GM19372 (cell line): ENCODE results near the gene INSC.
"Not testable (repeated sequence)": the region's sequence is repeated elsewhere in the genome, so short reads cannot be mapped to it uniquely, and the experiment has no call there.

Experiments
- ATAC-seq: cut with Tn5 transposase; IDR thresholded peaks from one replicate; pipeline ENCODE4 v1.9.1; 2021; ENCODE audit warnings: mild to moderate bottlenecking, low read depth, moderate library complexity; ENCODE audit not compliant: unreplicated experiment

Gene INSC

GRCh38 chr11:15114501-15115475 is at the start of gene INSC:
Gene INSC (plus strand): TSS chr11:15114923. CDS start chr11:15149175, 34,252 bp downstream.
- ATAC-seq, result no peak

GRCh38 chr11:15069751-15070150 is 45.0 kb upstream of the INSC start:
- ATAC-seq, result not testable (repeated sequence)

GRCh38 chr11:15071556-15072255 is 43.0 kb upstream of the INSC start:
- ATAC-seq, result no peak

- ATAC-seq, result no peak
Measured at GRCh38 chr11:15072551-15073143, 42.1 kb upstream of the INSC start.

GRCh38 chr11:15073361-15074205 is 41.1 kb upstream of the INSC start, which contains the start of gene CALCB:
Gene CALCB (plus strand): TSS chr11:15073593. CDS start chr11:15074719, 1,126 bp downstream.
- no peak for ATAC-seq

- ATAC-seq, result peak; percentile 90
Measured at GRCh38 chr11:15074206-15075161, 40.2 kb upstream of the INSC start.

GRCh38 chr11:15075162-15075526 is 39.6 kb upstream of the INSC start:
- ATAC-seq, result no peak

- no peak for ATAC-seq
Measured at GRCh38 chr11:15091175-15091574, 23.5 kb upstream of the INSC start.

GRCh38 chr11:15091625-15092024 is 23.1 kb upstream of the INSC start:
- no peak for ATAC-seq

GRCh38 chr11:15093432-15093831 is 21.3 kb upstream of the INSC start:
- ATAC-seq, result peak; percentile 89

GRCh38 chr11:15095736-15096228 is 18.9 kb upstream of the INSC start:
- ATAC-seq, result no peak

GRCh38 chr11:15097411-15097810 is 17.3 kb upstream of the INSC start:
- no peak for ATAC-seq

GRCh38 chr11:15099267-15099666 is 15.5 kb upstream of the INSC start:
- no peak for ATAC-seq

- ATAC-seq, result peak; percentile 82
Measured at GRCh38 chr11:15101072-15101709, 13.5 kb upstream of the INSC start.

GRCh38 chr11:15104166-15104565 is 10.6 kb upstream of the INSC start:
- ATAC-seq, result no peak

- no peak for ATAC-seq
Measured at GRCh38 chr11:15106201-15106965, 8.3 kb upstream of the INSC start.

GRCh38 chr11:15107730-15108515 is 6.8 kb upstream of the INSC start:
- ATAC-seq, result peak; percentile 43
